ENCODE results near the gene ZRANB1.

DNA sequence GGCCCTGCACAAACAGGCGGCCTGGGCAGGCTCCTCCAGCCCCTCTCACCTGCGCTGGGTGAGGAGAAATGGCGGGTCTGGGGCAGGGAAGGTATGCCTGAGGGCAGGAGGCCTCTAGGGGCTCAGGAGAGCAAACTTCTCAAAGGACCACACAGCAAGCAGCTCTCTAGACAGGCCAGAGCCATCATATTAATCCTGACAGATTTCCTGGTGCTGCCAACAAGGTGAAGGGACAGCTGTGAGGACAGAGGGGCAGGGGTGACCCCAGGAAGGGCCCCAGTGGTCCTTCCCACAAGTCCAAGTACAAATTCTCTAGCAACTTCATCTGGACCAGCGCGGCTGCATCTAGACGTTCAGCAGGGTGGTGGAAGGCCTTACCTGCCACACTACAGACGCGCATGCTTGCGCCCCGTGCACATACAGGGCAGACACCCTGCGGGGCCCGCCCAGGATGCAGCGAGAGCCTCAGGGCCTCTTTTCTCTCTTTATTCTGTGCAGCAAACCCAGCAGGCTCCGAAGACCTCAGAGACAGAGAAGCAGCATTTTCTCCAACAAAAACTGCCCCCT is 62.1 kb downstream of the ZRANB1 start:
- TF ChIP-seq CTCF (IDR thresholded peaks at IDR 0.05) (no peak), POLR2A (IDR thresholded peaks at IDR 0.05) (no peak)
